ENCODE measurements around the gene MYOM3.
"Not testable (repeated sequence)": the region's sequence is repeated elsewhere in the genome, so short reads cannot be mapped to it uniquely, and the experiment has no call there.

MYOM3 gene

GRCh38 chr1:24022581-24023361 is 89.2 kb downstream of the MYOM3 start:
- peak; percentile 88 for DNase-seq

GRCh38 chr1:24021403-24022266 is 90.3 kb downstream of the MYOM3 start:
- DNase-seq = no peak

GRCh38 chr1:24020470-24020869 is 91.5 kb downstream of the MYOM3 start:
- DNase-seq = no peak

- DNase-seq = peak; percentile 42
Measured at GRCh38 chr1:24020025-24020424, 91.9 kb downstream of the MYOM3 start.

- peak; percentile 99 for DNase-seq
Measured at GRCh38 chr1:24018611-24019580, 93.0 kb downstream of the MYOM3 start.

- peak; percentile 86 for DNase-seq
Measured at GRCh38 chr1:24015221-24016210, 96.4 kb downstream of the MYOM3 start.

- DNase-seq = not testable (repeated sequence)
Measured at GRCh38 chr1:24012878-24013277, 99.1 kb downstream of the MYOM3 start.

- DNase-seq = no peak
Measured at GRCh38 chr1:24010650-24011049, 101.3 kb downstream of the MYOM3 start.

- DNase-seq = peak; percentile 83
Measured at GRCh38 chr1:24009406-24009805, 102.5 kb downstream of the MYOM3 start.

GRCh38 chr1:24008574-24009184 is 103.3 kb downstream of the MYOM3 start:
- DNase-seq = peak; percentile 72

GRCh38 chr1:24007079-24007478 is 104.9 kb downstream of the MYOM3 start:
- no peak for DNase-seq

Measured in fibroblast of skin of right biceps (primary cell).